ENCODE data around the gene CHRNA7. TPM values are rescaled to one million over a fixed set of nuclear protein-coding genes. Genes with fewer than 3 reads are reported as not detected.

Gene CHRNA7
- total RNA-seq, 3 donors from 2014 or later: 2.3 to 4.8 TPM; not detected in 1

DNA sequence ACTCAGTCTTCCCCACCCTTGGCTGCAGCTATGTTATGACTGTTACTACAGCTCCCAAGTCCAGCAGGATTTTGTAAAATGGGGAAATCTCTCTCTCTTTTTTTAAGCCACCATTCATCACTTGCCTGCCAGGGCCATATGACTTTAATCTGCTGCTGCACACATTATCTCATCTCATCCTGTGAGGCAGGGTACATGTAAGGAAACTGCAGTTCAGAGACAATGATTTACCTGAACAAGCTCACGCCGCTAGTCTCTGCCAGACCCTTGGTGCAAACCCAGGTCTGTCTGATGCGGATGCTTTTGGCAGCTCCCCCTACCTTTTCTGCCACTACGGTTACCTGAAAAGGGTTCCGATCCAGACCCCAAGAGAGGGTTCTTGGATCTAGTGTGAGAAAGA is 78.3 kb downstream of the CHRNA7 start:
- no peaks in the 10 kb centered on the region for H3K9me3 ChIP-seq
- intact Hi-C loops (cut with DNase I; ENCODE audit: low total_unique reads): no loop called here
- no peak overlapping the region for H3K4me3 ChIP-seq
- TF ChIP-seq POLR2AphosphoS5 (IDR thresholded peaks at IDR 0.05): no peak
- TF ChIP-seq, protein P1, sequence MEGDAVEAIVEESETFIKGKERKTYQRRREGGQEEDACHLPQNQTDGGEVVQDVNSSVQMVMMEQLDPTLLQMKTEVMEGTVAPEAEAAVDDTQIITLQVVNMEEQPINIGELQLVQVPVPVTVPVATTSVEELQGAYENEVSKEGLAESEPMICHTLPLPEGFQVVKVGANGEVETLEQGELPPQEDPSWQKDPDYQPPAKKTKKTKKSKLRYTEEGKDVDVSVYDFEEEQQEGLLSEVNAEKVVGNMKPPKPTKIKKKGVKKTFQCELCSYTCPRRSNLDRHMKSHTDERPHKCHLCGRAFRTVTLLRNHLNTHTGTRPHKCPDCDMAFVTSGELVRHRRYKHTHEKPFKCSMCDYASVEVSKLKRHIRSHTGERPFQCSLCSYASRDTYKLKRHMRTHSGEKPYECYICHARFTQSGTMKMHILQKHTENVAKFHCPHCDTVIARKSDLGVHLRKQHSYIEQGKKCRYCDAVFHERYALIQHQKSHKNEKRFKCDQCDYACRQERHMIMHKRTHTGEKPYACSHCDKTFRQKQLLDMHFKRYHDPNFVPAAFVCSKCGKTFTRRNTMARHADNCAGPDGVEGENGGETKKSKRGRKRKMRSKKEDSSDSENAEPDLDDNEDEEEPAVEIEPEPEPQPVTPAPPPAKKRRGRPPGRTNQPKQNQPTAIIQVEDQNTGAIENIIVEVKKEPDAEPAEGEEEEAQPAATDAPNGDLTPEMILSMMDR (IDR thresholded peaks at IDR 0.05): no peak
- no peak for TF ChIP-seq POLR2A (IDR thresholded peaks at IDR 0.05)
- no peak for DNase-seq (ENCODE audit: low spot score in 2 of 2)
- no peaks in the 10 kb centered on the region for H3K36me3 ChIP-seq
- no peak overlapping the region for H3K27ac ChIP-seq
- no peaks in the 10 kb centered on the region for H3K4me1 ChIP-seq
- H3K27me3 ChIP-seq: no peaks in the 10 kb centered on the region

GRCh38 chr15:32112101-32112500 is 81.8 kb downstream of the CHRNA7 start:
- no peaks in the 10 kb centered on the region for H3K4me1 ChIP-seq
- no peak overlapping the region for H3K4me3 ChIP-seq
- H3K36me3 ChIP-seq: no peaks in the 10 kb centered on the region
- DNase-seq (ENCODE audit: low spot score in 2 of 2): no peak
- H3K9me3 ChIP-seq: no peaks in the 10 kb centered on the region
- intact Hi-C loops (cut with DNase I; ENCODE audit: low total_unique reads): no loop called here
- TF ChIP-seq, protein P1 (IDR thresholded peaks at IDR 0.05): no peak
- TF ChIP-seq POLR2AphosphoS5 (IDR thresholded peaks at IDR 0.05) (no peak), POLR2A (IDR thresholded peaks at IDR 0.05) (no peak)
- no peak overlapping the region for H3K27ac ChIP-seq
- no peaks in the 10 kb centered on the region for H3K27me3 ChIP-seq

- no peaks in the 10 kb centered on the region for H3K4me1 ChIP-seq
- intact Hi-C loops (cut with DNase I; ENCODE audit: low total_unique reads): no loop called here
These were observed 82.9 kb downstream of the CHRNA7 start for GRCh38 chr15:32113224-32113623.

DNA sequence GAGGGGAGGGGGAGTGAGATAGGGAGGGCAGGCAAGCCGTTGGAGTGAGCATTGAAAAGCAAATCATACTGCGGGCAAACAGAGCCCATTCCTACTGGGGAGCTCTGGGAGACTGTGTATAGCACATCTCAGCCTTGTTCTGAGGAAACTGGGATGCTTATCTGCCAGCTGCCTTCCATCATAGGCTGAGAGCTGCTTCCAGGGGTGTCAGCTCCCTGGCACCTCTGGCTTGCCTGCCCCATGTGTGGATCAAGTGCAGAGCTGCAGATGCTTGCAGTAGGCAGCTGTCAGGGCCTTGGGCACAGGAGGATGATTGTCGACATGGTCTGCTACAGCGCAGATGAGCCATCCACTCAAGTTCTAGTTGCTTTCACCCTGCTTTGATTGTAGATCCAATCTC is 86.8 kb downstream of the CHRNA7 start:
- no peaks in the 10 kb centered on the region for H3K27me3 ChIP-seq
- no peak overlapping the region for H3K27ac ChIP-seq
- H3K4me1 ChIP-seq: no peaks in the 10 kb centered on the region
- TF ChIP-seq POLR2A (IDR thresholded peaks at IDR 0.05) (no peak), POLR2AphosphoS5 (IDR thresholded peaks at IDR 0.05) (no peak)
- TF ChIP-seq, protein P1 (IDR thresholded peaks at IDR 0.05): no peak
- no peak for DNase-seq (ENCODE audit: low spot score in 2 of 2)
- intact Hi-C loops (cut with DNase I; ENCODE audit: low total_unique reads): no loop called here
- no peak overlapping the region for H3K4me3 ChIP-seq
- H3K9me3 ChIP-seq: no peaks in the 10 kb centered on the region
- no peaks in the 10 kb centered on the region for H3K36me3 ChIP-seq

More at GRCh38 chr15:32113224-32113623, 82.9 kb downstream of the CHRNA7 start:
- H3K4me3 ChIP-seq: no peak overlapping the region
- no peaks in the 10 kb centered on the region for H3K36me3 ChIP-seq
- no peaks in the 10 kb centered on the region for H3K9me3 ChIP-seq
- TF ChIP-seq POLR2A (IDR thresholded peaks at IDR 0.05) (no peak), POLR2AphosphoS5 (IDR thresholded peaks at IDR 0.05) (no peak)
- H3K27me3 ChIP-seq: no peaks in the 10 kb centered on the region
- H3K27ac ChIP-seq: no peak overlapping the region
- no peak for DNase-seq (ENCODE audit: low spot score in 2 of 2)

DNA sequence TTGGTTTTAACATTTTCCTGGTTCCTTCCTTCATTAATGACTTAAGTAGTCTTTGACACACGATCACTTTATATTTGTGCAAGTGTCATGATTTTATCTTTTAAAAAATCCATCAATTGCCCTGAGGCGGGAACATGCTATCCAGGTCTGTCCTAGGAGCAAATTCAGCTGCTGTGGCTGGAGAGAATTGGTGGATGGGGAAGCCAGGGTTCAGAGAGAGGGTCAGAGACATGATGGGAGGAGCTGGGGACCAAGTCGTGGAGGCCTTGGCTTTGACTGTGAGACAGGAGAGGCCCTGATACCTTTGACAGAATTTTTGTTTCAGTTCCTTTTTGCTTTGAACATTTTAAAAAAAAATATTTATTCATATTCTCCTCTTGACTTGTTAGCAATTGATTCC is 89.0 kb downstream of the CHRNA7 start:
- intact Hi-C loops (cut with DNase I; ENCODE audit: low total_unique reads): no loop called here
- no peak for DNase-seq (ENCODE audit: low spot score in 2 of 2)
- H3K9me3 ChIP-seq: no peaks in the 10 kb centered on the region
- no peak overlapping the region for H3K27ac ChIP-seq
- H3K4me1 ChIP-seq: no peaks in the 10 kb centered on the region
- TF ChIP-seq POLR2AphosphoS5 (IDR thresholded peaks at IDR 0.05) (no peak), POLR2A (IDR thresholded peaks at IDR 0.05) (no peak)
- TF ChIP-seq, protein P1 (IDR thresholded peaks at IDR 0.05): no peak
- H3K4me3 ChIP-seq: no peak overlapping the region
- no peaks in the 10 kb centered on the region for H3K36me3 ChIP-seq
- no peaks in the 10 kb centered on the region for H3K27me3 ChIP-seq

Measured in breast epithelium (tissue), 4 donors.